ENCODE data around the gene TVP23B.
"Not testable (repeated sequence)": the region's sequence is repeated elsewhere in the genome, so short reads cannot be mapped to it uniquely, and the experiment has no call there.

- TF ChIP-seq, protein P1, sequence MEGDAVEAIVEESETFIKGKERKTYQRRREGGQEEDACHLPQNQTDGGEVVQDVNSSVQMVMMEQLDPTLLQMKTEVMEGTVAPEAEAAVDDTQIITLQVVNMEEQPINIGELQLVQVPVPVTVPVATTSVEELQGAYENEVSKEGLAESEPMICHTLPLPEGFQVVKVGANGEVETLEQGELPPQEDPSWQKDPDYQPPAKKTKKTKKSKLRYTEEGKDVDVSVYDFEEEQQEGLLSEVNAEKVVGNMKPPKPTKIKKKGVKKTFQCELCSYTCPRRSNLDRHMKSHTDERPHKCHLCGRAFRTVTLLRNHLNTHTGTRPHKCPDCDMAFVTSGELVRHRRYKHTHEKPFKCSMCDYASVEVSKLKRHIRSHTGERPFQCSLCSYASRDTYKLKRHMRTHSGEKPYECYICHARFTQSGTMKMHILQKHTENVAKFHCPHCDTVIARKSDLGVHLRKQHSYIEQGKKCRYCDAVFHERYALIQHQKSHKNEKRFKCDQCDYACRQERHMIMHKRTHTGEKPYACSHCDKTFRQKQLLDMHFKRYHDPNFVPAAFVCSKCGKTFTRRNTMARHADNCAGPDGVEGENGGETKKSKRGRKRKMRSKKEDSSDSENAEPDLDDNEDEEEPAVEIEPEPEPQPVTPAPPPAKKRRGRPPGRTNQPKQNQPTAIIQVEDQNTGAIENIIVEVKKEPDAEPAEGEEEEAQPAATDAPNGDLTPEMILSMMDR (IDR thresholded peaks at IDR 0.05; ENCODE audit: insufficient read depth, low read depth, low read length): not testable (repeated sequence)
- not testable (repeated sequence) for TF ChIP-seq EZH2 (IDR thresholded peaks at IDR 0.05; ENCODE audit: insufficient read depth, low read length)
These were observed 5.9 kb downstream of the TVP23B start for GRCh38 chr17:18786890-18787289.

Data from astrocyte (in vitro differentiated cells and primary cell).